Measurements from ENCODE around the gene HS3ST6.
"Not testable (repeated sequence)": the region's sequence is repeated elsewhere in the genome, so short reads cannot be mapped to it uniquely, and the experiment has no call there.

Gene HS3ST6

DNA sequence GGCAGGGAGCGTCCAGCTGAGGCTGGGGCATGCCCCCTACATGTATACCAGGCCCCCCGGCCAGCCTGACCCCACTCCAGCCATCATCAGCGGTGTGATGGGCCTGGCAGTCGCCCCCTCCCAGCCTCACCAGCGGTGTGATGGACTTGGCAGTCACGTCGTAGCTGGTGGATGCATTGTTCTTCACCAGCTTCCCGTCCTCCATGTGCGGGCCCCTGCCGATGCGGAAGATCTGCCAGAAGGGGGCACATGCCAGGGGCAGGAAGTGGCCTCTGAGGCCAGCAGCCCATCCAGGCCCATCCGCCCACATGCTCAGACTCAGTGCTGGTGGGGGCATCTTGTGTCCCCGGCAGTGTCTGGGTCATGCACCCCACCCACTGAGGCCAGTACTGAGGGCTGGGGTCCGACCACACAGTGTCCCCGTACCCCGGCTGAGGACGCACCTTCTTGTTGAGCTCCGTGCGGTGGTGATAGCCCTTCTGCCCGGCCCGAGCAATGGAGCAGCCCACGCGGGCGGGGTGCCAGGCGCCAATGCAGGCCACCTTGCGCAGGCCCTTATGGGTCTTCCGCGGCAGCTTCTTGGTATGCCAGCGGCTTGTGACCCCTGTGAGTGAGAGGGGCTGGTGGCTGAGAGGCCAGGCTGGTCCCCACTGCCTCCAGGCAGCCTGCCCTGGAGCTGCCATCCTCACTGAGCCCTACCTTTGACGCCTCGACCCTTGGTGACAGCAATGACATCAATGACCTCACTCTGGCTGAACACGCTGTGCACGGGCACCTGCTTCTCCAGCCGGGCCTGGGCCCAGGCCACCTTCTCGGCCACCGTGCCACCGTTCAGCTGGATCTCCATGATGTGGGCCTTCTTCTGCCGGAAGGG, 28.5 kb upstream of the HS3ST6 start:
- no peak for DNase-seq

DNA sequence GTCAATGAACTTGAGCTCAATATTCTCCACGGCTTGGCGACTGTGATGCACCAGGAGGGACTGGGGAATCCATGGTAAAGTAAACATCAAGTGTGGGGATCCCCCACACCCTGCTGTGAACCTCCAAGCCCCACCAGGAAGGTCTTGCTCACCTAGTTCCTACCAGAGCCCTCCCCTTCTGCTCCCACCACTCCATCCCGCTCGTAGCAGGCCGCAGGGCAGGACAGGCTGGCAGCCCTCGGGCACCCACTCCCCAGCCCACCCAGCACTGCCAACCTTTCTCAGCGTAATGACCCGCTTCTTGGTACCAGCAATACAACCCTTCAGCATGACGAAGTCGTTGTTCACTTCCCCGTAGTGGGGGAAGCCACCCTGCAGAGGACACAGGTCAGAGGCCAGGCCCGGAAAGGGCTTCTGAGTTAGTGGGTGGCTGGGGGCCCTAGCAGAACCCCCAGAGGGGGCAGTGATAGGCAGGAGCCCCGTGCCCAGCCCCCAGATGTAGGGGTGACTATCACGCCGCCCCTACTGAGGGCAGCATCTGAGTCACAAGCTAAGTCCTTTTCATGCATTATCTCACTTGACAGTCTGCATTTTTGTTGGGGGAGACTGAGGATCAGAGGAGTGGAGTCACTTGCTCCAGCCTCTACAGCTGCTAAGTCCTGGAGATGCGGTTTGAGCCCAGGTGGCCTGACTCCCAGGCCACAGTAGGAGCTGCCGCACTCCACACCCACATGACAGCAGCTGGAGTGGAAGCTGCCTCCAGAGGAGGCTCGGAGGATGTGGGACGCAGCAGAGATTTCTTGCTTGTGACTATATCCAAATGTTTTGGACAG, 27.6 kb upstream of the HS3ST6 start:
- DNase-seq = no peak

DNA sequence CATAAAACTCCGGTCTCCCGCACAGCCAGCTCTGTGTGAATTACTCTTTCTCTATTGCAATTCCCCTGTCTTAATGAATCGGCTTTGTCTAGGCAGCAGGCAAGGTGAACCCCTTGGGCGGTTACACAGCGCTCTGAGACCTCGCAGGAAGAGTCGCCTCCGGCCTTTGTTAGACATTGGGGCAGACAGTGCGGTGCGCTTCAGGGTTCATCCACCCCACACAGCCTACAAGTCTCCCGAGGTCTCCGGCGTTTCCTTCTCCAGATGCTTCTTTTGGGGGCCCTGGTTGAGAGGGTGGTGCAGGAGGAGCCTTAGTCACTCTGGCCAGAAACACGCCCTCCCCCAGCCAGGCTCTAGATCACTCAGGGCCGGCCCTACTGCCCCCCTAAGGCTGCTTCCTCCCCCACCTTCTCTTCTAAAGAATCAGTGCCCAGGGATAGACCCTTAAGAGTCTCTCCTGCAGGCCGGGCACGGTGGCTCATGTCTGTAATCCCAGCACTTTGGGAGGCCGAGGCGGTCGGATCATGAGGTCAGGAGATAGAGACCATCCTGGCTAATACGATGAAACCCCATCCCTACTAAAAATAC, 26.5 kb upstream of the HS3ST6 start:
- no peak for DNase-seq

DNA sequence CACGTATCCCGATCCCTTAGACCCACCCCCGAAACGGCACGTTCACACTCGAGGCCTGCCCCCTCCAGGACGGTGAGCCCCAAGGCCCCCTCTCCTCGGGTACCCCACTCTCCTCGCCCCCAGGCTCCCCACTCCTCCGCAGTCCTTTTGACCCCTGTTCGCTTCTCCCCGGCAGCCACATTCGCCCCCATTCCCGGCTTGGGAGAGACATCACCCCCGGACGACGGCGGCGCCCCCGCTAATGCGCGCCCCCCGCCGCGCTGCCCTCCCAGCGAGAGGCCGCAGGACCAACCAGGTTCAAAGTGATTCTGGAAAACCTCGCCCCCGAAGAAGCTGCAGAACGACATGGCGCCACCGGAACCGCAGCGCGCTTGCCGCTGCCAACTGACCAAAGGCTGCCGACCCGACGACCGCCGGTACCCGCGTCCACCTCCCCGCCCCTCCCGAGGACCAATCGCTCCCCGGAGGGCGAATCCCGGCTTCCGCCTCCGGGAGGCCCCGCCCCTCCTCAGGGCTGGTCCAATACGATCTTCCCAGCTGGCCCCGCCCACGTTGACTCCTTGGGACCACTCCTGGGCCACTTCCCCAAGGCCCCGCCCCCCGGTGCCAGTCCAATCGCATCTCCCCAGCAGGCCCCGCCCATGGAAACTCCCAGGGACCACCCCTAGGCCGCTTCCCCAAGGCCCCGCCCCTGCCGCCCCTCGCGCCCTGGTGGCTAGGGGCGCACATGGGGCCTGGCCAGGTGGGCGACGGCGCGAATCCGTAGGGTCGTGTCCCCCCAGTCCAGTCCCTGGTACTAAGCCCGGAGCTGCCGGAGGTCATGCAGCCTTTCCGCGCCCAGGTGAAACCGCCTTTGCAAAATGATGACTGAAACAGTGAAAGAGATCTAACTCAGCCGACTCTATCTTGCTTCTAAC, 24.9 kb upstream of the HS3ST6 start, which contains the start of gene MSRB1:
MSRB1 (minus strand) TSS at position 390 of the 917 bp plus-strand sequence; CDS start at position 347, 43 bp downstream.
- peak; percentile 99 for DNase-seq

DNA sequence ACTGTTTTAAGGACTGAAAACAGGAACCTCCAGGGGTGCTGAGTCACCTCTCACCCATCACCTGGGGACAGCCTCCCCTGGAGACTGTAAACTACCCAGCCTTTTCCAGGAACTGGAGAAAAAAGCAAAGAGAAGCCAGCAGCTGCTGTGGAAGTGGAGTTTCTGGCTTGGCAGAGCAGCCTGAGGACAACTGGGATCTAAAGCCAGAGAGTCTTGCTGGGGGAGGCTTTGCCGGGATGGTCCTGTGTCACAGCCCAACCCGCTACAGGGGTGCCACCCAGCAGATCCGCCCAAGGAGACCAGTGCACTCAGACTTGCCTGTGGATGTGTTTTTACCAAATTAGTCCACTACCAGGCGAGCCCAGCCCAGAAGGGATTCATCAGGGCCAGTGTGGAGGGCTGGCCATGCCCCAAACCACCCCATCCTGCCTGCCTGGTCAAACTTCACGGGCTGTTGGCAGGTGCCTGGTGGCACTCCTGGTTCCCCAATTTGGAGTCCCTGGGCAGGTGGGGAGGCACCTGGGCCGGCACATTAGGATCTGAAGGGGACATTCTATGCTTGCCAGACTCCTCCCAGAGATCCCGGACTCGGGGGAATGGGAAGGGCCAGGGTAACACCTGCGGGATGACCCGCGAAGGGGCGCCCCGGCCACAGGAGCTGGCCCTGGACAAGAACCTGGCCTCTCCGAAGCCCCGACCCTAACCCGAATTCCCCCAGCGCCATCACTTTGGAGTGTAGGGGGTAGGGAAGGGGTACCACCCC, 24.0 kb upstream of the HS3ST6 start:
- DNase-seq = peak in 1 of 2 donors; percentile 47

DNA sequence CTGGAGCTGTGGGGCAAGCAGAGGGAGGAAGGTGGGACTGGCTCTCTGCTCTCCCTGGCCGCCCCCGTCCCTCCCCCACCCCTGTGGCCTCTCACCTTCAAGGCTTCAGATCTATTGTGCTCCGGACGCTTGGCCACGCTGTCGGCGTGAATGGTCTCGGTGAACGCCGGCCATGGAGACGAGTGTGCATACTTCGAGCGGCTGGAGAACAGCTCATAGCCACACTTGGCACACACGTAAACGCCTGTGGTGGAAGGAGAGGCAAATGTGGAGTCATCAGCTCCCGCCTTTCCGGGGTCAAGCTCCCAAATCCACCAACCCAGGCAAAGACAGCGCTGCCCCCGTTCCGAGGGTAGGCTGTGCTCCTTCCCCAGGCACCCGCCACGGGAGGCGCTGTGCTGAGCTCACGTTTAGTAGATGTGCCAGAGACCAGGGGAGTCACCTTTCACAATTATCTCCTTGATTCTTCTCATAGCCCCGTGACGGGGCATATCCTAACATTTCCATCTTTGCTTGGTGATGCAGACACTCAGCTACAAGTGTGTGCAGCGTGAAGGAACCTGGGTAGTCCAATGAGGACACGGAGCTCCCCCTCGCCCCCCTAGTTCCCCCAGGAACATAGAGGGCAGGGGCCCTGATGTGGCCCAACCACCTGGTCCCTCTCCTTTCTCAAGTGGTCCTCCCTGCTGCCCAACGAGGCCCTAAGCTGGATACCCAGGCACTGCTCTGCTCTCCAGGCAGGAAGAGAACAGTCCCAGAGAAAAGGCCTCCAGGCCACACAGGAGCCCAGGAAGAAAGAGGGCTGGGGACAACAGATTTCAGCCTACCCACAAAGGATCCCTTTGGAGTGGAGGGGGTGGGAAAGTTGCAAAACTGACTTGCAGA, 23.2 kb upstream of the HS3ST6 start:
- no peak for DNase-seq

DNA sequence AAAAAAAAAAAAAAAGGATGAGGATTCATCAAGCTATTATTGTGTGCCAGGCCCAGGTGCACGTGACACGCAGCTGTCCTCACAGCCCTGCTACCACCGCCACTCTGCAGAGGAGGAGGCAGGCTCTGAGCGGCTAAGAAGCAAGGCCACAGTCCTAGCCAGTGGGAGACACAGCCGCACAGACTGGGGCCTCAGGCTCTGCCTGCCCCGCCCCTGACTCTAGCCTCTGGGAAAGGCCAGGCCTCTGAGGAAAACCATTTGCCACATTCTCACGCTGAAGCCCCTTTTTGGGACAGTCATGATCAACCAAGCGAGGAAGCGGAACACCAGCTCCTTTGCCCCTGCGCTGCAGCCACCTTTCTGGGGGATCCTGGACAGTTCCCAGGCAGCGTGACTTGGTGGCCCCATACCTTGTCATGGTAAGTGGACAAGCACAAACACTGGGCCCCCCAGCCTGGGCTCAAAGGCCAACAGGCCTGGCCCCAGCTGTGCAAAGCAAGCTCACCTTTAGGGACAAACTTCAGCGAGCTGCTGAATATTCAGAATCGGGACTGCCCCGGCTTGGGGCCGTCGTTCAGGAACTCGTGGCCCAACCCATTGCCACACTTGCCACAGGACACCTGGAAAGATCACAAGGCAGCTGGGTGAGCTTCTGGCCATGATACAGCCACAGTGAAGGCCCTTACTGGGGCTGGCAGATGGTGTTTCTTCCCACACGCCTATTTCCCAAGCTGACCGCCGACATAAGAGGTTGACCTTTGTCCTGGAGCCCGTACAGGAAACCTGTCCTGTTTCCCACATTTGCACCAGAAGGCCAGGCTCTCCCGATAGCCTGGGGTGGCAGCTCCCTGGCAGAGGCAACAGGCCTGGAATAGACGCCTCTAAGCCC, 22.3 kb upstream of the HS3ST6 start:
- DNase-seq = no peak

DNA sequence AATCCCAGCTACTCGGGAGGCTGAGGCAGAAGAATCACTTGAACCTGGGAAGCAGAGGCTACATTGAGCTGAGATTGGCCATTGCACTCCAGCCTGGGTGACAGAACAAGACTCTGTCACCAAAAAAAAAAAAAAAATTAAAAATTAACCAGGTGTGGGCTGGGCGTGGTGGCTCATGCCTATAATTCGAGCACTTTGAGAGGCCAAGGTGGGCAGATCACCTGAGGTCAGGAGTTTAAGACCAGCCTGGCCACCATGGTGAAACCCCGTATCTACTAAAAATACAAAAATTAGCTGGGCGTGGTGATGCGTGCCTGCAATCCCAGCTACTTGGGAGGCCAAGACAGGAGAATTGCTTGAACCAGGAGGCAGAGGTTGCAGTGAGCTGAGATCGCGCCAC, 21.6 kb upstream of the HS3ST6 start:
- not testable (repeated sequence) for DNase-seq

DNA sequence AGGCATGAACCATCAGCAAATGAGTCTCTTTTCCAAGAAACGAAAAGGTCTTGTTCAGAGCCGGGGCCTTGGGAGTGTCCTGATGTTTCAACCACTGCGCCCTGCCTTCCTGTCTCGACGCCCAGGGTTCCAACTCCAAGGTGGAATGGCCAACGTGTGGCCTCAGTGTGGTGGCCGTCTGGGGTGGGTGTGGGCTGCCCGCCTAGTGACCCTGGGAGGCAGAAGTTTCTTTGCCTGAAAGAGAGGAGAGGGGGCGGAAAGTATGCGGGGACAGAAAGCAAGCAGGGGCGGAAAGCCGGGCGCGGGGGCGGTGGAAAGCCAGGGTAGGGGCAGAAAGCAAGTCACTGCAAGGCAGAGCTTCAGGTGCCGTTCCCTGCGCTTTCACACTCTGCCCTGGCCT, 20.7 kb upstream of the HS3ST6 start:
- no peak for DNase-seq

DNA sequence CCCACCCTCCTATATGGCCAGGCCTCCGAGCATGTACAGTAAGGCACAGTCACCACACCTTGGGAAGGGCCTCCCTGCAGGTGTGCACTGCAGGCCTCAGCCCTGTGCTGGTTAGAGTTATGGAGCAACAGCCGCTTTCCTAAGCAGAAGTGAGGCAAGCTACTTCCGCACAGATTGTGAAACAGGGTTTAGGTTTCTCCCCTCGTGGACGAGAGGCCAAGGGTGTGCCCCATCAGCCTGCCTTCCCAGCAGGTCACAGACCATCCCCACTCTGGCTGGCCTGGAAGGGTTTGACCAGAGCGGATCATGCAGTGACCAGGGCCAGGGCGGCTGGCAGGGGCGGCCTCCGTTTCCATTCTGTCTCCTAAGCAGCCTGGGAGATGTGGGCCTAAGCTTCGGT, 20.1 kb upstream of the HS3ST6 start:
- peak in 1 of 2 donors; percentile 51 for DNase-seq

DNA sequence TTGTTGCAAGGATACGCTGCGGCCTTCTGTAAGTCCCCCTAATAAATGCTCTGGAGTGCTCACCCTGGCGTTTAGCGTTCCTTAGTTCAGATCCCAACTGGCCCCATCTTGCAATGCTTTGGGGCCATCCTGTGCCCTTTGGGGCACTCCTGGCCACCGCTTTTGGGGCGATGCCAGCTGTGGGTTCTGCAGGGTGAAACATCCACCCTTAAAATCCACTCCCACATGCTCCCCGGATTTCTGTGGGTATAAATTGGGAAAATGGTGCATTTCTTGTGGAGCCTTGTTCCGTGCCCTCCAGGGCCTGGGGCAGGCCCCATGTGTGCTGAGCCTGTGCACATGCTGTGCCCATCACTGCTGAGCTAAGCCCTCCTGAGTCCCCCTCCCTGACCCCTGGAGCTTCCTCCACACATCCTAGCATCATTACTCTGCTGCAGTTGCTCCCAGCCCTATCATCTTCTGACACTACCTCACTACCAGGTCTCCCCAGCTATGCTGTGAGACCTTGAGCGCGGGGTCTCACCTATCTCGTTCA, 18.8 kb upstream of the HS3ST6 start:
- DNase-seq = no peak

DNA sequence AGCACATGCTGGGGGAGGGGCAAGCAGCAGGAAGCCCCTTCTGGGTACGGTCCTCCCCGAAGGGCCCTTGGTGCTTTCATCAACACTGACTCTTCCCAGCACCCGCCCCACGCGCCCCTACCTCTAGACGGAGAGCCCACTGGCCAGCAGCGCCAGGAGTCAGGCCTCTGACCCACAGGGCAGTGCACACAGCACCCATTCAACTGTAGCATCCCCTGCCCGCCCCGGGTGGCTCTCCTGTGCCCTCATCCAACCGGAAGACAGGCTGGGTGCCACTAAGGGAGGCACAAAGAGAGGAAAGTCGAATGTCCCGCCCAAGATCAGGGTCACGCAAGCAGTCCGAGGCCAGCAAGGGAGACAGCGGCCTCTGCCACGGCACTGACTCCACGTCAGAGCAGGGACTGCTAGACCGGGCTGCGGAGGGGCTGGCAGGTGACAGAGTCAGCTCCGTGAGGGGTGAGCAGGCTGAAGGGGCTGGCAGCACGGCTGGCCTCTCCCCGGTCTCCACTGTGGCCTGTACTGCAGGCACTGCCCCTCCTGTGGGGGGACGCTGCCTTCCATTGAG, 15.0 kb upstream of the HS3ST6 start:
- DNase-seq = no peak

DNA sequence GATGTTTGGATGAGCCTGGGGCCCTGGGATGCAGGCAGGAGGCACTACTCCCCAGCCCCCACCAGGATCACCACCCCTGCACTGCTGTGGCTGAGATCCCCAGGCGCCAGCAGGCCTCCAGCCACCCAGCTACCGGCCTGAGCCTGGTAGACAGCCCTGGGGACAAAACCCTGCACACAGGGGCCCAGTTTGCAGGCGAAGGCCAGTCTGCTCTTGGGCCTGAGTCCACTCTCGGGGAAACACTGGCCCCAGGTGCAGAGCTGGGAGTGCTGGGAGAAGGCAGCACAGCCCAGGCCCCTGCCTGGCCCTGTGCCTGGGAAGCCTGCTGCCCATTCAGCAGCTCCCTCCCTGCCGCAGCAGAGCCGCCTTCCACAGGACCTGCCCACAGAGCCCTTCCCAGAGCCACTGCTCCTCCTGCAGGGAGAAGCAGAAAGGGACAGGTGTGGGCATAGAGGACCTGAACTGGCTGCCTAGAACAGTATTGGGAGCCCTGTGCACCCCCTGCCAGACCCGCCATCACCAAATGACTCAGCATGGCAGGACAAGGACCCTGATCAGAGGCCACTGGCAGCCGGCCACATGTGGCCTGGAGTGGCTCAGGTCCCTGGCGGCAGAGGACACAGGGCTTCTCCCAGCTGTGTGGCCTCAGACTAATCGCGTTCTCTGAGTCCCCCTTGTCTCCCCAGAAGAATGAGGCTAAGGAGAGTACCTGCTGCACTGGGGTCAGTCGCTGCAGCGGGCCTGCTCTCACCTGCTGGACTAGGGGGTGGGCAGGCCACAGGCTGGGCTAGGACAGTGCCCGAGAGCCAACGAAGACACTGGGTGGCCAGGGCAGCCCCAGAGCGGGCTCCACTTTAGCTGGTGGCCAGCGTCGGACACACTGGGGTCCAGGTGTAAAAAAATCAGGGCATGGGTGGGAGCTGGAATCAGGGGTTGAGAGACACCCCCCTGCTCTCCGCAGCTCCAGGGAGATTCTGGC, 14.1 kb upstream of the HS3ST6 start:
- no peak for DNase-seq

DNA sequence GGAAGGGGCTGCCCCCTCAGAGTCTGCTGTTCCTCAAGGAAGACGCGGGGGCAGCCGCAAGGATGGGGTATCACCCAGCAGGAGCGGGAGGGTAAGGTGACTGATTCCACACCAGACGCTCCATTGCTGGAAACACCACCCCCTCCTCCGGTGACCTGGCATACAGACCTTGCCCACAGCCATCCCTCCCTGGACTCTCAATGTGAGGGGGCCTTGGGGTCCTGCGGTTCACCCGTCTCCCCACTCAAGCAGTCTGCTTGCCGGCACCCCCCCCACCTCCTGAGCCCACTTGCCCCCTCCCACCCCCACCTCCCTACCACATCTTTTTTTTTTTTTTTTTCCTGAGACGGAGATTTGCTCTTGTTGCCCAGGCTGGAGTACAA, 12.1 kb upstream of the HS3ST6 start:
- no peak for DNase-seq

DNA sequence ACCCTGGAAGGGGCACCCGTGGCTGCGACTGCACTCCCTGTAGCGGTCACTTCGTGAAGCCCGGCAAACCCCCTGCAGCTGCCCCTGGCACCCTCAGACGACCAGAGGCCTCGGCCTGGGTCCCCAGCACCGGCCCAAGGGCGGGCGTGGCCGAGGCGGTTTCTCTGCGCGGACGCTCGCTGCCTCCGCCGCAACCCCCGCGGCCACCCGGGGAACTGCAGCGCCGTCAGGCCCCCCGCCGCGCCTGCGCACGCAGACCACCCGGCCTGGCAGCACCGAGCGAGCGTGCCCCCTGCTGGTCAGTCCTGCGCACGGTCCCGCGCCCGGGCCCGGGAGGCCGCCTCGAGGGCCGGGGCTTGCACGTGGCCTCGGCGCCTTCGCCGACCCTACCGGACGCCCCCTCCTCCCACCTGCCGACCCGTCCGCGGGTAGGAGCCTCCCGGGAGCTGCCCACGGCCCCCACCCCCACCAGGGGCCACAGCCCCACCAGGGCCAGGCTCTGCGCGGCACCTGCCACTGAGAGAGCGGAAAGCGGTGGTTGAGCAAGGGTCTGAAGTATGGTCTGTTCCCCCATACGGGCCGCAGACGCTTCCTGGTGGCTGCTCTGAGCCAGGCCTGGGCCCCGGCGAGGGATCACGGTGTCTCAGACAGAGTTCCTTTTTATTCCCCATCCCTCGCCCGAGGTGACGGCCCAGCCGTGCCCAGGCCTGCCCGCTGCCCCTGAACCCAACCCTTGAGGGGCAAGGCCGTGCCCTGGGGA, 11.5 kb upstream of the HS3ST6 start:
- peak; percentile 90 to 91 for DNase-seq

DNA sequence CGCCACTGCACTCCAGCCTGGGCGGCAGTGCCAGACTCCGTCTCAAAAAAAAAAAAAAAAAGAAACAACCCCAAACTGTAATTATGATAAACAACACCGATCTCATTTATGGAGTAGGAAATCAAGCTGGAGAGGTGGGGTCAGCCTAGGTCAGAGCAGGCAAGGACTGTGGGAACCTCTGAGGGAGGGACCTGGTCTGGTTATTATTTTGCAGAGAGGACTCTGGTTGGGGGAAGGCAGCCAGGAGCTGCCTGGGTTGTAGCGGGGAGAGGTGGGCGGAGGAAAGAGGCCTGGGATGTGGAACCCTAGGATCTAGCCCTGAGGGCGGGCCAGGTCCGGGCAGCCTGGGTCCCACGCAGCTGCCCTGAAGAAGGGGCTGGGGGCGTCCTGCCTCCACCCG, 10.9 kb upstream of the HS3ST6 start:
- no peak for DNase-seq

DNA sequence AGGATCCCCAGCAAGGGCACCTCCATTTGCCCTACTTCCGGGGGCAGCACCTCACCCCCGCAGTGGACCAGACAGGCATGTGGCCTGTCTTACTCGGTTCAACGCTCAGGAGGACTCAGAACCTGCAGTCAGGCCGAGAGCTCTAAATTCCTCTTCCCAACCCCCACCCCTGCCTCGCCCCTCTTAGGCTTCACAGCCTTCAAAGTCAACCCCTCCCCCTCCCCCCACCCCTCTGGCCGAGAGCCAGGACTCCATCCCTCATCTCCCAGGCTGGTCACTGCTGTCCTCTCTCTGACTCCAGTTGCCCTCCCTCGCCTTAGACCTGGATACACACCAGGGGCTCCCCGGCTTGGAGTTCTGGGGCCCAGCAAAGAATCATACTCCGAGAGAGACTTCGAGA, 8.1 kb upstream of the HS3ST6 start:
- no peak for DNase-seq
